Astrocyte of the cerebellum (primary cell): ENCODE data around the gene REPIN1.

Source experiments
- DNase-seq: peaks from one replicate; pipeline ENCODE4 v3.0.0-alpha.2; 2011; ENCODE audit warnings: low read depth
- H3K4me3 ChIP-seq: 2 replicates; pipeline ENCODE4 v1.5.1; 2011; ENCODE audit warnings: mild to moderate bottlenecking, low read depth, low read length, moderate library complexity
- in situ Hi-C: cut with HindIII; loops from 2 replicates; pipeline ENCODE4 v1.10.0; 2017; ENCODE audit warnings: low sequenced_read_pairs
- TF ChIP-seq, protein P1 (sequence below): IDR thresholded peaks from 2 replicates; pipeline ENCODE4 v1.5.1; 2012; ENCODE audit warnings: low read length, low read depth, moderate library complexity, mild to moderate bottlenecking; ENCODE audit errors: missing control alignments

REPIN1 gene

DNA sequence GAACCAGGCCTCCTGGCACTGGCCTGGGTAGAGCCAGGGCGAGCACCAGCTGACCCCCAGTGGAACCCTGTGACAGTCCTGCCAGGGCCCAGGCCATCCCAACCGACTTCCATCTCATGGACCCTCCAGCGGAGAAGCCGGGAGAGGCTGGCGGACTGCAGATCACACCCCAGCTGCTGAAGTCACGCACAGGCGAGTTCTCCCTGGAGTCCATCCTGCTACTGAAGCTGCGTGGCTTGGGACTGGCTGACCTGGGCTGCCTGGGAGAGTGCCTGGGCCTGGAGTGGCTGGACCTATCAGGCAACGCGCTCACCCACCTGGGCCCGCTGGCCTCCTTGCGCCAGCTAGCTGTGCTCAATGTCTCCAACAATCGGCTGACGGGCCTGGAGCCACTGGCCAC, 31.9 kb upstream of the REPIN1 start:
- H3K4me3 ChIP-seq, result no peak overlapping the region
- no peak for DNase-seq
- in situ Hi-C loops, result no loop called here
- TF ChIP-seq, protein P1, sequence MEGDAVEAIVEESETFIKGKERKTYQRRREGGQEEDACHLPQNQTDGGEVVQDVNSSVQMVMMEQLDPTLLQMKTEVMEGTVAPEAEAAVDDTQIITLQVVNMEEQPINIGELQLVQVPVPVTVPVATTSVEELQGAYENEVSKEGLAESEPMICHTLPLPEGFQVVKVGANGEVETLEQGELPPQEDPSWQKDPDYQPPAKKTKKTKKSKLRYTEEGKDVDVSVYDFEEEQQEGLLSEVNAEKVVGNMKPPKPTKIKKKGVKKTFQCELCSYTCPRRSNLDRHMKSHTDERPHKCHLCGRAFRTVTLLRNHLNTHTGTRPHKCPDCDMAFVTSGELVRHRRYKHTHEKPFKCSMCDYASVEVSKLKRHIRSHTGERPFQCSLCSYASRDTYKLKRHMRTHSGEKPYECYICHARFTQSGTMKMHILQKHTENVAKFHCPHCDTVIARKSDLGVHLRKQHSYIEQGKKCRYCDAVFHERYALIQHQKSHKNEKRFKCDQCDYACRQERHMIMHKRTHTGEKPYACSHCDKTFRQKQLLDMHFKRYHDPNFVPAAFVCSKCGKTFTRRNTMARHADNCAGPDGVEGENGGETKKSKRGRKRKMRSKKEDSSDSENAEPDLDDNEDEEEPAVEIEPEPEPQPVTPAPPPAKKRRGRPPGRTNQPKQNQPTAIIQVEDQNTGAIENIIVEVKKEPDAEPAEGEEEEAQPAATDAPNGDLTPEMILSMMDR, result no peak

DNA sequence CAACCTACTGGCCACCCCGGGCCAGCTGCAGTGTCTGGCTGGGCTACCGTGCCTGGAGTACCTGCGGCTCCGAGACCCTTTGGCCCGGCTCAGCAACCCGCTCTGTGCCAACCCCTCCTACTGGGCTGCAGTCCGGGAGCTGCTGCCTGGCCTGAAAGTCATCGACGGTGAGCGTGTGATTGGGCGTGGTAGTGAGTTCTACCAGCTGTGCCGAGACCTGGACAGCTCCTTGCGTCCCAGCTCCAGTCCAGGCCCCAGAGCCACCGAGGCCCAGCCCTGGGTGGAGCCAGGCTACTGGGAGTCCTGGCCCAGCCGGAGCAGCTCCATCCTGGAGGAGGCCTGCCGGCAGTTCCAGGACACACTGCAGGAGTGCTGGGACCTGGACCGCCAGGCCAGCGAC, 31.4 kb upstream of the REPIN1 start:
- no peak overlapping the region for H3K4me3 ChIP-seq
- TF ChIP-seq, protein P1, result no peak
- no peak for DNase-seq
- in situ Hi-C loops, result no loop called here

DNA sequence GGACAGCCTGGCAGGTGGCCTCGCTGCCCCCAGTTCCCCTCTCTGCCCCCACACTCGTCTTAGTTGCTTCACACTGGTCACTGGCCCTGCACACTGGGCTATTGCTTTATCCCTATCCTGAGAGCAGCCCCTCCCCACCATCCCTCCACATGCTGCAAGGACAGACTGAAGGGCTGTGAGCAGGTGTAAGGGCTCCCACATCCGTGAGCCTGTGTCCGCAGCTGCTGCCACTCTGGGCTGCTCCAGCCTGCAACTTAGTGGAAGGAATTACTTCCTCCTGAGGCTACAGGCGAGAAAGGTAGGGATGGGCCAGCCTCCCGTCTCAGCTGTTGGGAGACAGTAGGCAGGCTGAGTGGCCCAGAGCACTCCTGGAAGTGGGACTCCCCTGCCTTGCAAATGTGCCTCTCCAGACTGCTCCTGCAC, 31.0 kb upstream of the REPIN1 start:
- no peak for DNase-seq
- TF ChIP-seq, protein P1, result no peak
- H3K4me3 ChIP-seq, result no peak overlapping the region
- in situ Hi-C loops, result no loop called here

DNA sequence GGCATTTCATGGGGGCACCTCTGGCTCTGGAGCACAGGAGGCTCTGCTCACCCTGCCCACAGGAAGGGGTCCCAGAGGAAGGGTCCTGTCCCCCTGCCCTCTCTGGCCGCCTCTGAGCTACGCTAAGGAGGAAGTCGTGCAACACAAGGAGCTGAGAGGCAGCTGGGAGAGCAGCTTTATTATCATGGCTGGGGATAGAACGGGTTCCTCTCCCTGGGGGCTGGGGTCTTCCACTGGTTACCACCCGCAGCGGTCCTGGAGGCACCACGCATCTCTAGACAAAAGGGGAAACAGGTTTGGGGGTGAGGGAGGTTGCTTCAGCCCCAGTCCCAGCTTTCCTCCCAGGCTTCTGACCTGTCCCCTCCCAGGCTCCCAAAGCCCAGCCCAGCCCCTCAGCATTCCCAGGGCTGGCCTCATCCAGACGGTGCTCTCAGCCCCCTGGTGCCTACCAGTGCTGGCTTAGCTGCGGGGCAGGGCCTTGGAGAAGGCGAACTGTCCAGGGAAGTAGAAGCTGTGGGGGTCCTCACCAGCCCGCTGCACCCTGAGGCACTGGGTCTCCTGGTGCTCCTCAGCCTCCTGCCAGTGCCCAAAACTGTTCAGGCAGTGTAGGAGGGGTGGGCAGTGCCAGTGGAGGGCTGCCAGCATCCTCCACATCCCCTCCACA, 30.3 kb upstream of the REPIN1 start:
- H3K4me3 ChIP-seq, result no peak overlapping the region
- in situ Hi-C loops, result no loop called here
- no peak for DNase-seq
- TF ChIP-seq, protein P1, result no peak

DNA sequence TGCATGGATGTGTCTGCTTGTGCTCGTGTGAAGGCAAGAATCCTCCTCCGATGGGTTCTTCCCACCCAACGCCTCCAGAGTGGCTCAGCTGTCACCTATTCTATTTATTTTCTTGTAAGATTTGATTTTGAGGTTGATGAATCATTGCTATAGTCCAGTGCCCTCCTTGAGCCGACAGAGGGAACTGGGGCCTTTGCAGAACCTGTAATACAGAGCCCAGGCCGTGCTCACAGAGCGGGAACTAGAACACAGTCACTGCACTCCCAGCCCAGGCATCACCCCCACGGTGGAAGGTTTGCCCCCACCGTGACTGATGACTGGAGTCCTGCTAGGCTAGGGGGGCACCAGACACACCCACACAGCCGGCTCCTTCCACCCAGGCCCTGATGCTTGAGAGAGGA, 29.2 kb upstream of the REPIN1 start:
- H3K4me3 ChIP-seq, result no peak overlapping the region
- TF ChIP-seq, protein P1, result no peak
- in situ Hi-C loops, result no loop called here
- DNase-seq, result no peak

DNA sequence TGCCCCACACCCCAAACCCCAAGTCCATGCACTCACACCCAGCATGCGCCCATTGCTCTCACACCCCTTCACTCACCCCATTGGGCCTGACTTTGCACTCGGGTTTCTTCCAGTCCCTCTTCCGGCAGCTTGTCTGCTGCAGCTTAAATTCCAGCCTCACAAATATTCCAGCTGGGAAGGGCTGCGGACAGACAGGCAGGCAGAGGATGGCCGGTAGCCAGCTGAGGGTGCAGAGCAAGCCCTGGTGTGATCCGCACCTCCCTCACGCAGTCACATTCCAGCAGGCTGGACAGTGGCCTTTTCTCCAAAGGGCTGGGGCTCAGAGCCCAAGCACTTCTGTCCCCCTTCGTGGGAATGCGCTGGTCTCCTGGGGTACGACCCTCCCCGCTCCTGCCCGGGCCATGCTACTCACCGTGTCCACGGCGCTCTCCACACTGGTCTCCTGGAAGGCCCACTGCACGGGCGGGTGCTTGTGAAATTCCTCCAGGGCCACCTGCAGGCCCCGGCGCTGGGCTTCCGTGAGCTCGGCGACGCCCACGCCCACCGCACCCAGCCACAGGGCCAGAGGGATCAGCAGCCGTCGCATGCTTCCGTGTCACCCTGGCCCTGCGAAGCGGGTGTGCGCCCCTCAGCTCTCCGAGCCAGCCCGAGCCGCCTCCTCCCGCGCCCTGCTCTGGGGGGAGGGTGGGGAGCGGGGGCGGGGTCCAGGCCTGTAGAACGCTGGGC, 28.4 kb upstream of the REPIN1 start:
- DNase-seq, result no peak
- H3K4me3 ChIP-seq, result peak overlapping the region; percentile 7
- TF ChIP-seq, protein P1, result no peak
- in situ Hi-C loops, result no loop called here
